22Rv1 (cell line): ENCODE data around the gene MGAT5B.
"Not testable (repeated sequence)": the region's sequence is repeated elsewhere in the genome, so short reads cannot be mapped to it uniquely, and the experiment has no call there.

Experiments
- H3K27ac ChIP-seq: fragments of 450-650 bp; 2 replicates; pipeline ENCODE4 v1.5.1; 2017
- CTCF ChIP-seq: fragments of 450-650 bp; IDR thresholded peaks from 2 replicates; pipeline ENCODE4 v1.5.1; 2017; ENCODE audit warnings: mild to moderate bottlenecking
- ZFX ChIP-seq: fragments of 450-650 bp; IDR thresholded peaks from 2 replicates; pipeline ENCODE4 v1.6.1; 2017; ENCODE audit warnings: antibody characterized with exemption, borderline replicate concordance

MGAT5B gene

GRCh38 chr17:76969598-76970172 lies 101.5 kb downstream of the MGAT5B start:
- no peak for TF ChIP-seq CTCF
- no peak for TF ChIP-seq ZFX
- H3K27ac ChIP-seq: no peak overlapping the region

GRCh38 chr17:76970228-76970627 lies 102.0 kb downstream of the MGAT5B start:
- H3K27ac ChIP-seq: not testable (repeated sequence)

- TF ChIP-seq ZFX (no peak), CTCF (no peak)
- H3K27ac ChIP-seq: no peak overlapping the region
These were observed 103.9 kb downstream of the MGAT5B start for GRCh38 chr17:76972046-76972641.

GRCh38 chr17:76973040-76973439 lies 104.8 kb downstream of the MGAT5B start:
- no peak overlapping the region for H3K27ac ChIP-seq
- TF ChIP-seq ZFX (no peak), CTCF (no peak)

- H3K27ac ChIP-seq: no peak overlapping the region
- no peak for TF ChIP-seq CTCF
- no peak for TF ChIP-seq ZFX
These were observed 106.5 kb downstream of the MGAT5B start for GRCh38 chr17:76974721-76975120.

- H3K27ac ChIP-seq: not testable (repeated sequence)
These were observed 109.8 kb downstream of the MGAT5B start for GRCh38 chr17:76978050-76978449.

GRCh38 chr17:76981545-76982295 lies 113.5 kb downstream of the MGAT5B start:
- no peak overlapping the region for H3K27ac ChIP-seq
- TF ChIP-seq CTCF (no peak), ZFX (no peak)

GRCh38 chr17:76982408-76983074 lies 114.3 kb downstream of the MGAT5B start:
- H3K27ac ChIP-seq: no peak overlapping the region
- no peak for TF ChIP-seq CTCF
